T follicular helper cell (primary cell): ENCODE measurements around the gene GNAL.
A peak's percentile ranks its signal among the peaks of the same experiment; 100 is the strongest.
"Not testable (repeated sequence)": the region's sequence is repeated elsewhere in the genome, so short reads cannot be mapped to it uniquely, and the experiment has no call there.

Experiments used
- DNase-seq: peaks from one replicate; pipeline ENCODE4 v3.0.0-alpha.2; 2020; ENCODE audit warnings: low read depth

GNAL gene

DNA sequence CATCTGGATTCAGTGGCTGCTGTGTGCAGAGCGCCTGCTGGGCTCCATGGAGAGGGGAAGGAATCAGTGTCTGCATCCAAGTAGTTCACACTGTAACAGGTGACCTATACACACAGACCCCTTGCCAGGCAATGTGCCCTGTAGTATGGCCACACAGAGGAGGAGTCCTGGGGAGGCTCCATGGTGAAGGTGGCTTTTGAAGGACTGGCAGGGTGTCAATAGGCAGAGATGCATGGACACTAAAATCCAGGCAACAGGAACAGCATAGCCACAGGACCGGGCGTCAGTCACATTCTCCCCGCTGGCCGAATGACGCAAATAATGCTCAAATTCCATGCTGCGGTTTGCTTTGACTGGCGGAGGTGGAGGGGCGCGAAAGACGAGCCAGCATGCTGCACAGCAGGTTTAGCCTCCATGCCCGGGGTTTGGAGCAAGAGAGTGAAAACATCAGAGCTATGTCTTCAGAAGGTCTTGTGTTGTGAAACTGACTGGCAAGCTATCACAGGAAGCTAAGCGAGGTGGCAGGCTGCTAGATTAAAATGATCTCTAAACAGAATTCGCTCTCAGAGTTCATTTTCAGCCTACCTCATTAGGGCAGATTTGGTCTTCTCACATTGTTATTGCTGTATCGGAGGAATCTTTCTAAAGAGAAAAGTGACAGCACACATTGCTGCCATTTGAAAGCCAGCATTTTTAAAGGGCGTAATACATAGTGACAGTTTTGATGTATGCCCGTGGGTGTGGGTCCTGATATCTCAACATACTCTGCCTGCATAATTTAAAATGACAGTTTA lies 161.0 kb downstream of the GNAL start:
- peak; percentile 62 for DNase-seq

DNA sequence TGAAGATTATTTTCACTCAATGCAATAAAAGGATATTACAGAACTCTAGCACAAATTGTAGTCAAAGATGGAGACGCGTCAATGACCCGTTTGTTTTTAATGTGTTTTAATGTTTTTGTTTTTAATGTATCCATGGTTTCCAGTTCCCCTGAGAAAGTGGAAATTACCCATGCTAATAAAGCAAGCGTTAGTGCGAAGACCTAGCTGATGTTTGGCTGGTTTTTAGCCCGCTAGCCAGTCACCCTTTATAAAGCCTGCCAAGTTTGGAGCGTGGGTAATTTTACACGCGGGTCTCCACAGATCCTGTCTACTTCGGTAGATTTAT lies 161.7 kb downstream of the GNAL start:
- no peak for DNase-seq

DNA sequence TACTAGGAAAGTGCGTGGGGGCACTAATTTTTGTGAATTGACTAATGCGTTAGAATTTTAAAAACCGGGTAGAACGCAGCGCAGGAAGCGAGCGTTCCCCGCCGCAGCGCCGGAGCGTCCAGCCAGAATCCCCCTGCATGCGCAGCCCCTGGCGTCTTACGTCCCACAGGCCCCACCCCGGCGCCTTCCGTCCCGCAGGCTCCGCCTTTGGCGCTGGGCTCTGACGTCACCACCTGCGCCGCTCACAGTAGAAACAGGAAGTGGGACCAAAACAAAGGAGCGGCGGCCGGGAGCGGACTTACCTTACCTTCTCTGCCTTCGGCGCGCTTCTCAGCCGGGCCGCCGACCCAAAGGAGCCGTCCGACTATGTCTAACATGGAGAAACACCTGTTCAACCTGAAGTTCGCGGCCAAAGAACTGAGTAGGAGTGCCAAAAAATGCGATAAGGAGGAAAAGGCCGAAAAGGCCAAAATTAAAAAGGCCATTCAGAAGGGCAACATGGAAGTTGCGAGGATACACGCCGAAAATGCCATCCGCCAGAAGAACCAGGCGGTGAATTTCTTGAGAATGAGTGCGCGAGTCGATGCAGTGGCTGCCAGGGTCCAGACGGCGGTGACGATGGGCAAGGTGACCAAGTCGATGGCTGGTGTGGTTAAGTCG lies 162.2 kb downstream of the GNAL start, which contains the start of gene CHMP1B:
Gene CHMP1B (plus strand): TSS at position 268 of the 660 bp plus-strand sequence. CDS start 99 bp downstream, at position 367.
- DNase-seq: peak; percentile 95

DNA sequence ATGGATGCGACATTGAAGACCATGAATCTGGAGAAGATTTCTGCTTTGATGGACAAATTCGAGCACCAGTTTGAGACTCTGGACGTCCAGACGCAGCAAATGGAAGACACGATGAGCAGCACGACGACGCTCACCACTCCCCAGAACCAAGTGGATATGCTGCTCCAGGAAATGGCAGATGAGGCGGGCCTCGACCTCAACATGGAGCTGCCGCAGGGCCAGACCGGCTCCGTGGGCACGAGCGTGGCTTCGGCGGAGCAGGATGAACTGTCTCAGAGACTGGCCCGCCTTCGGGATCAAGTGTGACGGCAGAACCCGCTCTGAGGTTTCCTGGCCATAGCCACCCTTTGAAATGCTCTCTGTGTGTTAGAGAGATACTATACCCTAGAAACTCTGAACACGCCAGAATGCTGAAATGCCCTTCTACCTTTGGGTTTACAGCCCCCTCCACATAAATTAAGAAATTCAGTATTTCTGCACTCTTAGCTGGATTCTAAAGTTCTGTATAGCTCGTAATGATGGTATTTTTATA lies 162.8 kb downstream of the GNAL start:
- DNase-seq: peak; percentile 45

DNA sequence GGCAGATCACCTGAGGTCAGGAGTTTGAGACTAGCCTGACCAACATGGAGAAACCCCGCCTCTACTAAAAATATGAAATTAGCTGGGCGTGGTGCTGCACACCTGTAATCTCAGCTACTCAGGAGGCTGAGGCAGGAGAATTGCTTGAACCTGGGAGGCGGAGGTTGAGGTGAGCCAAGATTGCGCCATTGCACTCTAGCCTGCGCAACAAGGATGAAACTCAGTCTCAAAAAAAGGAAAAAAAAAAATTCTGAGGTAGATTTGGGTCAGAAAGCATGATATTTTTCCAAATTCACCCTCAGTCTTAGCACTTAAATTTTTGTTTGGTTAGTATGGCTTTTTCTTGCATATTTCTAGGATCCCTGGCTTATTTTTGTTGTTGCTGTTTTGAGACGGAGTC lies 165.5 kb downstream of the GNAL start:
- DNase-seq: not testable (repeated sequence)

DNA sequence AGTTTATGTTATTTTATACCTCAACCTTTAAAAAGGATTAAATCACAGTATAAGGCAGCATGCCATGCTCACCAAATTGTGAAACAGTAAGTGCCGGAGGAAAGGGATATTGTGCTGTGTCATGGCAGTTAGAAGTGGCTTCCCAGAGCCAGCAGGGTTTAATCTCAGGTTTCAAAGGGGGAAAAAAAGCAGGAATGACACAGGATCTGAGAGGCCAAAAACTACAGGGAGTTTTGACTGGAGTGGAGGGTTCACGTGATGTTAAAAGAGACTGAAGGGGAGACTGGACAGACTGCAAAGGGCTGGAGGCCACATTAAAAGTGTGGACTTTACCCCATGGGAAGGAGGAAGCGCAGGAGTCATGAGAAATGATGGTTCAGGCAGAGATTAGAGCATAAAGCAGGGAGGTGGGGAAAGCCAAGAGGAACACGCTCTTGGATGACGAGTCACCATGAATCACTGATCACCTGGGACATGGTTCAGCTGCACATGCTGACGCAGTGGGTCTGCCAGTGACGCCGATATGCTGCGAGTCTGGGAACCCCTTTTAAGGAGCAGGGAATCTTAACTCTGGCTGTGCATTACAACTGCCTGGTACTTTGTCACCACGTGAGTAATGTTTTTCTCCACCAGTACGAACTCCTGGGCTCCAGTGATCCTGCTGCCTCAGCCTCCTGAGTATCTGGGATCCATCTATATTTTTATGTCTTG lies 168.3 kb downstream of the GNAL start:
- DNase-seq: no peak

DNA sequence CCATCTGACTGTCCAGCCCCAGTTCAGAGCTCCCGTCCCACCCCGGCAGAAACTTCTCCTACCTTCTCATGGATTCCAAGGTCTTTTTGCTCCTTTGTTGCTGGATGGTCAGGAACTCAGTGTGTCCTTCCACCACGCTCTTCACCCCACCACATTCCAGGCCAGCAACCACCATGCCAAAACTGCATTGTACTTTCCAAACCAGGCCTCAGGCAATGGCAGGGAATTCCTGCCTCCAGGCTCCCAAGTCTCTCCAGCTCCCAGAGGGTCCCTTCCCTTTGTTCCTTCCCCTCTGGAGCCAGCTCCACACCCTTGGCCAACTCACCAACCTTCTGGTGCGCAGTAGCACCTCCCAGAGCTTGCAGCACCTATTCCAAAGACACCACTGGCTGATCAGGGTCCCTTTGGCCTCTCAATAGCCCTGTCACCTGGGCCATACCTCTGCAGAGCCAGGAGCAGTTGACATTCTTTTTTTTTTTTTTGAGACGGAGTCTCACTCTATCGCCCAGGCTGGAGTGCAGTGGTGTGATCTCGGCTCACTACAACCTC lies 170.3 kb downstream of the GNAL start:
- no peak for DNase-seq

DNA sequence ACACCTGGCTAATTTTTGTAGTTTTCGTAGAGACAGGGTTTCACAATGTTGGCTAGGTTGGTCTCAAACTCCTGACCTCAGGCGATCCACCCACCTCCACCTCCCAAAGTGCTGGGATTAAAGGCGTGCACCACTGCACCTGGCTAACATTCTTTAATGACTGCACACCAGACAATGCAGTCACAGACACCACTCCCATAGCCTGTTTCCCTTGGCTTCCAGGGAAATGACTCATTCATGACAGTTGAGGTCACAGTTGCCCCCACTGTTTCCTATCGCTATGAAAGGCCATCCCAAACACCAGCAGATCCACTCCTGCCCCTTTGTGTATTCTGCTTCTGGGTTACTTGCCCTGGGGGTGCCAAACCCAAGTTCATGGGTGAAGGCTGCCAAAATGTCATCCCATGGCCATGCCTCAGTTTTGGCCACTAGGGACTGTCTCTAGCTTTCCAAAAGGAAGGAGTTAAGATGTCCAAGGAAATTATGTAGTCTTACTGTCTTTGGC lies 170.9 kb downstream of the GNAL start:
- no peak for DNase-seq

DNA sequence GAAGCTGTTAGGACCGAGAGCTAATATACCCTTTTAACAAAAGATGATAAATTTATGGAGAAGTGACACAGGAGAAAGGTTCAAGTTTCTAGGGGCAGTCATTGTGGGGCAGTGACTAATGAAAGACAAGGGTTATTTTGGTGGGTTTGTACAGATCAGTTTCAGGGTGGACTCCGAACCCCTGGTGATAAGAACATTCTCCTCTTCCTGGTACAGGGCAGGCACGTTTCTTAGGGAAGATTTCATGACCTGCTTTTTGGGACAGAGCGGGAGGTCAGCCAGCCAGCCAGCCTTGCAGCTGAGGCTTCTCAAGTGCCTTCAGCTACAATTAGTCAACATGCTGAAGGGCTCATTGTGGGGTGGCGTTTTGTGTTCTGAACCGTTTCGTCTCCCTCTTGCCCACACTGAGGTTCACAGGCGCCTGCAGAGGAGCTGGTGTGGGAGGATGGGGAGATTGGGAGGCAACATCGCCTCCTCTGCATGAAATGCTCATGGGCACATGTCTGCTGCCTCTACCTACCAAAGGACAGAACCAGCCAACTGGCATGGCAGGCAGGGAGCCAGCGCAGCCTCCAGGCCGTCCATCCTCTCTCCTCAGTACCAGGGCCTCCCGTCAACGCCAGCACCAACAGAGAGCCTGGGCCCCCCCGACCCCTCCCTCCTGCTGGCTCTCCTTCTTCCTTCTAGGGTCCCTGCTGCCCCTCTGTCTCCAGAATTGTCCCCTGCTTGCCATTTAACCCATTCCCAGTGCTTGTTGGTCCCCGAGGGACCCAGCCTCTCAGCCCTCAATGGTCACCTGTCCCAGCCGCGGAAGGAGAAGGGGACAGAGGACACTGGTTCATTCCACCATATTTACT lies 171.8 kb downstream of the GNAL start:
- DNase-seq: no peak

DNA sequence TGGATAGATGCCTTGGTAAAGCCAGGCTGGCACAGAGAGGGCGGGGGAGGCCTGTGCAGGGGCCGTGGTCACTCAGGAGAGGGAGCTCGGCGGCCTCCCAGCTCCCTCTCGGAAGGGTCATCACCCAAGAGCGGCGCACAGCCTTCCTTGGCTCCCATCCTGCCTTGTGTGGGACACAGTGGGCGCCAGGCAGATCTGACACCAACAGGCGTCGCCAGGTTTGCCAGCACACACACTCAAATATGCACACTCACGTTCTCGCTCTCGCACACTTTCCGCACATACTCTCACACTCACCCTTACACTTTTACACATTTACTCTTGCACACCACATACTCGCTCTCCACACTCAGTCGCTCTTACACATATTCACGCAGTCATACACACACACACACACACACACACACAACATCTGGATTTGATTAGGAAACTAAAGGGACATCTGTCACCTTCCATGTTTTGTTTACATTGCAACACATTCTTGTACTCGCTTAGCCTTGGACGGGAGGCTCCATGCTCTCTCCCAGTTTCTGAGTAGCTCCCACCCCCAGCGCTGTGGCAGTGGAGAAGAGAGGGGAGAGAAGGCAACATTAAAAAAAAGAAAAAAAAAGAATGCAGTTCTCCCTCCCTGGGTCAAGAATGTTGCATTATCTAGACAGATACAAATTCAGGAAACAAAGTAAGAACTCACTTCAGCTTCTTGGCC lies 172.7 kb downstream of the GNAL start:
- no peak for DNase-seq

DNA sequence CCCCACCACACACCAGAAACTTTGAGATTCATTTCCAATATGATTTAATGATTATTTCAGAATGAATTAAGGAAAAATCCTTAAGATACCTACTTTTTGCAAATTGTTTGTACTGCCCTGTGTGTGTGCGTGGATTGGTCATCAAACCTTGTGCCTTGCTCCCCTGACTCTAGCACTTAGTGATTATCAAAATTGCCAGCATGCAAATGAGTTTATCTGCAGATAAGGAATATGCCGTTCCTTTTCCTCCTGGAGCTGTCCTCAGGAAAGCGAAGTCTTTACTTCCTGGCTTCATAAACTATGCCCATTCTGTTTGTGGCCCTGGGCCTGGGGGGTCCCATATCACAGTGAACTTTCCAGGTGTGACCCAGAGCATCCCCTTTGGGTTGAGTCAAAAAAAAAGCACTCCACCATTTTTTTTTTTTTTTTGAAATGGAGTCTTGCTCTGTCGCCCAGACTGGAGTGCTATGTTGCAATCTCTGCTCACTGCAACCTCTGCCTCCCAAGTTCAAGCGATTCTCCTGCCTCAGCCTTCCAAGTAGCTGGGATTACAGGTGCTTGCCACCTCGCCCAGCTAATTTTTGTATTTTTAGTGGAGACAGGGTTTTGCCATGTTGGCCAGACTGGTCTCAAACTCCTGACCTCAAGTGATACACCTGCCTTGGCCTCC lies 173.5 kb downstream of the GNAL start:
- no peak for DNase-seq

DNA sequence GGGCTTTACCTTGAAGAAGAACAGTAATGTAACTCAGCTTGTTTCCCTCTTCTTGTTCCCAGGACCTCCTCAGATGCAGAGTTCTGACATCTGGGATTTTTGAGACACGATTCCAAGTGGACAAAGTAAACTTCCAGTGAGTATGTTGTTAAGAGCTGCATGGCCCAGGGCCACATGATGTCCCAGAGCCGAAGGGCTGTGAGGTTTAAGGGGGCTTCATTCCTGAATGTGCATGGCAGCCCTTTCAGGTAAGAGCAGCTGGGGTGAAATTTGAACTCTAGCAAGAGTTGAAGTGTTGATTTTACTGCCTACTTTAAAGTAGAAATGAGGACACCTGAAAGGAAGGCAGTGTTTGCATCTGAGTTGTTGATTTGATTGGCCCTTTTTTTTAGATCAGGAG lies 175.4 kb downstream of the GNAL start:
- DNase-seq: no peak

DNA sequence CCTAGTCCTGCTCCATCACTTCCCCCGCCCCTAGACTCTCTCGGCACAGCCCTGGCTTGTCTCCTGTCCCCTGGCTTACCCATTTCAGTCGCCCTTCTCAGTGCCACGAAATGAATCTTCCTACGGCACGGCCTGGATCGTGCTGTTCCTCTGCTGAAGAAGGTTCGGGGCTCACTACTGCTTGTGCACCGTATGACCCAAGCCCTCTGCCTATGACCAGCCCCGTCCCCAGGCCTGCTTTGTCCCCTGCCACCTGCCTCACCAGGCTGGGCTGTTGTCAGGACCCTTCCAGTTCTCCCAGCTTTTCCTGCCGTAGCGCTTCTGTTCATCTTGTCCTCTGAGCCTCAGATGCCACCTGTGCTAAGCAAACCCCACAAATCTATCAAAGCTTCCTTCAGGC lies 176.0 kb downstream of the GNAL start:
- no peak for DNase-seq

DNA sequence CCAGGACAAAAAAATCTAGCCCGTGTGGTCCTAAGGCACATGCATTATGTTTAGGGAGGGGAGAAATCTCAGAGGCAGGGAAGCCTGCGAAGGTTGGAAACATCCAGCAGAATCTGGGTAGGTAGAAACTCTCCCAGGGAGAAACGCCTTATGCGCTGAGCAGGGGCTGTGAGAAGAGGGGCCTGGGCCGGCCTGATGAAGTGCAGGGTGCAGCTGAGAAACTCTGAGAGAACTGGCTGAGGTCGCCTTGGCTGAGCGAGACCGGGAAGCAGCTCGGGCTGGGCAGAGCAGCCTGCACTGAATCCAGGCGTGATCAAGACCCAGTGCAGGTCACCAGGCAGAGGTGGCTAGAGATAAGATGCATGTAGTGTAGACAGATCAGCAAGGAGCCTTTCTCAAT lies 177.3 kb downstream of the GNAL start:
- no peak for DNase-seq

DNA sequence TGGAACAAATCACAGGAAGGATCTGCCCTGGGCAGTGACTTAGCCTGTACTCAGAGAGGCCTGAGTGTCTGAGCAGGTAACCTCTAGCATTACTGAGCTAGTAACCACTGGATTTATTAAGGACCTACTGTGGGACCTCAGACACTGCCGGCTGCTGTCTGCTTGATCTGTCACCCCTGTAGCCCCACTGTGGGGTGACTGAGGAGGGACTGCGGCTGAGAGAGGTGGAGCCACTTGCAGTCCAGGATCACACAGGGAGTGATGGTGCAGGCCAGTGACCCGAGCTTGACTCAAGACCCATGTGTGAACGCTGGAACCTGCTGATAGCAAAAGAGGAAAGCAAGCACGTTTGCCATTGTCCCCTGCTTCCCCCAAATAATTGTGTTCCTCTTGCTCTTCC lies 177.7 kb downstream of the GNAL start:
- no peak for DNase-seq

DNA sequence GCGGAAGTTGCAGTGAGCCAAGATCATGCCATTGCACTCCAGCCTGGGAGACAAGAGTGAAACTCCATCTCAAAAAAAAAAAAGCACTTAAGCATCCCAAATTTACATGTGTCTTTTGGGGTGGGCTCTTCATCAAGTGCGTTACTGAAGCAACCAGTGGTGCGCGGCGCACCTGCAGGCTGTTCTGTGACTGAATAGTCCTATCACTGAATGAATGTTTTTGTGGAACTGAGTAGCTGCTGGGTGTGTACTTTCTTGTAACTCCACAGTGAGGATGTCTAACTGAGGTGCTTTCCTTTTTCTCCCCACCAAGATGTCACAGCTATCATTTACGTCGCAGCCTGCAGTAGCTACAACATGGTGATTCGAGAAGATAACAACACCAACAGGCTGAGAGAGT lies 179.2 kb downstream of the GNAL start:
- no peak for DNase-seq

DNA sequence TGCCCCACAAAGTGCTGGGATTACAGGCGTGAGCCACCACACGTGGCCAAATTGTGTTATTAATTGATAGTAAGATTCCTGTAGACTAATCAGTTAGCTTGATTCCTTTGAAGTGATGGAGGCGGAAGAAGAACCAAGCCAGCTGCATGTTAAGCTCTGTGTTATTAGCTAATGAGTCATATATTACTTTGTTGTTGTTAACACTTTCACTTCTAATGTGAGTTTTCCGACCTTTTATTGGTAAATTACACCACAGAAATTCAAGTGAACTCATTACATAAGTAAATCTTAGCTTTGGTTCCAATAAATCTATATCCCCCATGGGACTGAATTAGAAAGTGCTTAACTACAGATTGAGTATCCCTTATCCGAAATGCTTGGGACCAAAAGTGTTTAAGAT lies 182.4 kb downstream of the GNAL start:
- no peak for DNase-seq

DNA sequence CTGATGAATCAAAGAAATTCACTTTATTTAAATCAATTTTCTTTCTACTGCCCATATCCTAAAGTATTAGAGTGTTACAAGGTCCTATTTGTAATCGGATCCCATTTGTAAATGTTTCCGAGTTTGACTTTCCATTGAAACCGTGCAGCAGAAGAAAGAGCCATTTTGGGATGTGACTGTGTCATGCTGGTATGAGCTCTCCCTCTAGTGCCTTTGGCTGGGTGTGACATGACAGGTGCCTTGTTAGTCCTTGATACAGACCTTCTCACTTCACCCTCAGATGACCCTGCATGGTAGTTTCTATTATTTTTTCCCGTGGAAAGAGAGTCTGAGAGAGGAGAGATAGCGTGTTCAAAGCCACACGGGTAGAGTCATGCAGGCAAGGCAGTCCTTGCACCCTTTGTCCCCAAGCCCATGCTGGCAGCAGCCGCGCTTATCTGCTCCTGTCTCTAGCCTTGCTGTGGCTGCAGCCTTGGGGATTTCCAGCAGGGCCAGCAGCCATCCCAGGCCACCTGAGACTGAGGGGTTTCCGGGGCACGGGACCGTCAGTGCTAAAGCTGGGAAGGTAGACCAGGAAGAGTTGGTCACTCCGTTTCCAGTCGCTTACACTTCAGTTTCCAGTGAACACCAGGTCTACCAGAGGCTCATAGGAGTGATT lies 183.5 kb downstream of the GNAL start:
- DNase-seq: no peak

DNA sequence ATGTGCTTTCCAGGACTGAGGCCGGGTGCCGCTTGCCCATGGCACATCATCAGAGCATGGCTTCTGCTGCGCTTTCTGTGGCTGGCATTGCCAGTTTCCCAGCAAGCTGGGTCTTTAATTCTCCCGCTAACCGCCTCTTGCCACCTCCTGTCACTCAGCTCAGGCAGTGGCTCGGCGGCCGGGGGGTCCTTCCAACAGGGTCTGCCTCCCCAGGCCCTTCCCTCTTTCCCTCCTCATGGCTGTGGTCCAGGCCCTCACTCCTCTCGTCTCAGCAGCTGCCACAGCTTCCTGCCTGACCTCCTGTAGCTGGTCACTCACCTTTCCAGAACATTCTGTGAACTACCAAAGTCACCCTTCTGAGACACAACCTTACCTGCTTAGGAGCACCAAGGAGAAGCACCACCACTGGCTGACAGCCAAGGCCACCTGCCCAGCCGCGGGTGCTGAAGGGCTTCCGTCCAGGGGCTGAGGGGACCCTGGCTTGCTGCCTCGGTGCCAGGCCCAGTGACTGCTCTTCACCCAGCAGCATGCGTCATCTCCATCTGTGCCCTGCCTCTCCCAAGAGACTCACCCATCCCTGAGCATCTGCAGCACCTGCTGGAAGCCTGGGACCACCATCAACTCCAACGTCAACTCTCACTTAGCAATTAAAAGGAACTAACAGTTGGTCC lies 184.7 kb downstream of the GNAL start:
- DNase-seq: no peak
